ENCODE data around the gene KLHL40.

KLHL40 gene

GRCh38 chr3:42732829-42733459 lies 47.6 kb downstream of the KLHL40 start:
- peaks cover 2 to 4% of the 10 kb centered on the region in 2 donors for H3K27me3 Mint-ChIP-seq
- H3K4me1 Mint-ChIP-seq: no peaks in the 10 kb centered on the region
- H3K9me3 Mint-ChIP-seq: no peaks in the 10 kb centered on the region
- H3K27ac Mint-ChIP-seq: no peak overlapping the region
- ATAC-seq (replicated peaks) (no peak), DNase-seq (no peak)
- no peaks in the 10 kb centered on the region for H3K36me3 Mint-ChIP-seq
- no peak overlapping the region for H3K4me3 Mint-ChIP-seq

GRCh38 chr3:42733501-42734262 lies 48.3 kb downstream of the KLHL40 start:
- peaks cover 3 to 4% of the 10 kb centered on the region in 2 donors for H3K4me1 Mint-ChIP-seq
- no peak overlapping the region for H3K4me3 Mint-ChIP-seq
- no peak overlapping the region for H3K27ac Mint-ChIP-seq
- DNase-seq (no peak), ATAC-seq (replicated peaks) (no peak)
- peaks cover 0 to 4% of the 10 kb centered on the region in 2 donors for H3K27me3 Mint-ChIP-seq
- H3K36me3 Mint-ChIP-seq: no peaks in the 10 kb centered on the region
- H3K9me3 Mint-ChIP-seq: no peaks in the 10 kb centered on the region

GRCh38 chr3:42734263-42734860 lies 49.0 kb downstream of the KLHL40 start:
- Mint-ChIP-seq H3K4me1 (peaks cover 7 to 10% of the 10 kb centered on the region in 2 donors), H3K4me3 (no peak overlapping the region), H3K27ac (no peak overlapping the region), H3K9me3 (no peaks in the 10 kb centered on the region), H3K36me3 (no peaks in the 10 kb centered on the region), H3K27me3 (peaks cover 0 to 3% of the 10 kb centered on the region in 2 donors)
- no peak for ATAC-seq (replicated peaks)
- no peak for DNase-seq

GRCh38 chr3:42735019-42735418 lies 49.7 kb downstream of the KLHL40 start:
- no peak for DNase-seq
- no peak overlapping the region for H3K4me3 Mint-ChIP-seq
- H3K27ac Mint-ChIP-seq: no peak overlapping the region
- ATAC-seq (replicated peaks): no peak
- H3K27me3 Mint-ChIP-seq: no peaks in the 10 kb centered on the region
- no peaks in the 10 kb centered on the region for H3K36me3 Mint-ChIP-seq
- peaks cover 7 to 16% of the 10 kb centered on the region in 2 donors for H3K4me1 Mint-ChIP-seq
- no peaks in the 10 kb centered on the region for H3K9me3 Mint-ChIP-seq

- Mint-ChIP-seq H3K27ac (no peak overlapping the region), H3K9me3 (no peaks in the 10 kb centered on the region), H3K4me1 (peaks cover 7 to 16% of the 10 kb centered on the region in 2 donors), H3K36me3 (peaks cover 0 to 1% of the 10 kb centered on the region in 2 donors), H3K4me3 (no peak overlapping the region), H3K27me3 (no peaks in the 10 kb centered on the region)
- DNase-seq (no peak), ATAC-seq (replicated peaks) (no peak)
Observed at GRCh38 chr3:42735615-42736014, 50.3 kb downstream of the KLHL40 start.

- H3K4me3 Mint-ChIP-seq: no peak overlapping the region
- ATAC-seq (replicated peaks) (no peak), DNase-seq (no peak)
- H3K27me3 Mint-ChIP-seq: no peaks in the 10 kb centered on the region
- no peaks in the 10 kb centered on the region for H3K9me3 Mint-ChIP-seq
- peaks cover 0 to 1% of the 10 kb centered on the region in 2 donors for H3K36me3 Mint-ChIP-seq
- no peak overlapping the region for H3K27ac Mint-ChIP-seq
- peaks cover 7 to 16% of the 10 kb centered on the region in 2 donors for H3K4me1 Mint-ChIP-seq
Observed at GRCh38 chr3:42736081-42736480, 50.7 kb downstream of the KLHL40 start.

- H3K36me3 Mint-ChIP-seq: peaks cover 0 to 1% of the 10 kb centered on the region in 2 donors
- no peak for ATAC-seq (replicated peaks)
- no peak for DNase-seq
- no peak overlapping the region for H3K4me3 Mint-ChIP-seq
- no peaks in the 10 kb centered on the region for H3K27me3 Mint-ChIP-seq
- no peaks in the 10 kb centered on the region for H3K9me3 Mint-ChIP-seq
- H3K4me1 Mint-ChIP-seq: peaks cover 7 to 16% of the 10 kb centered on the region in 2 donors
- H3K27ac Mint-ChIP-seq: no peak overlapping the region
Observed at GRCh38 chr3:42736531-42736930, 51.2 kb downstream of the KLHL40 start.

GRCh38 chr3:42739401-42740158 lies 54.2 kb downstream of the KLHL40 start:
- Mint-ChIP-seq H3K4me1 (peaks cover 7 to 16% of the 10 kb centered on the region in 2 donors), H3K36me3 (peaks cover 0 to 1% of the 10 kb centered on the region in 2 donors), H3K27ac (no peak overlapping the region), H3K4me3 (no peak overlapping the region), H3K9me3 (no peaks in the 10 kb centered on the region), H3K27me3 (no peaks in the 10 kb centered on the region)
- DNase-seq (no peak), ATAC-seq (replicated peaks) (no peak)

- ATAC-seq (replicated peaks) (no peak), DNase-seq (no peak)
- H3K4me3 Mint-ChIP-seq: no peak overlapping the region
- H3K27ac Mint-ChIP-seq: no peak overlapping the region
- no peaks in the 10 kb centered on the region for H3K9me3 Mint-ChIP-seq
- no peaks in the 10 kb centered on the region for H3K27me3 Mint-ChIP-seq
- peaks cover 0 to 1% of the 10 kb centered on the region in 2 donors for H3K36me3 Mint-ChIP-seq
- H3K4me1 Mint-ChIP-seq: peaks cover 7 to 16% of the 10 kb centered on the region in 2 donors
Observed at GRCh38 chr3:42741796-42742195, 56.5 kb downstream of the KLHL40 start.

Measured in stimulated activated naive B cell treated with anti-CD40 and anti-IgM and Interleukin-4, amounts not matched to agents 10 μg/mL and 1 μg/mL and 100 μg/mL, for 72 hours (primary cell).